Lower leg skin (tissue), 4 donors: ENCODE data around the gene EHBP1. TPM values are rescaled to one million over a fixed set of nuclear protein-coding genes. Genes with fewer than 3 reads are reported as not detected.

Source experiments
- DNase-seq, 2 donors: peaks; one replicate each; pipeline ENCODE4 v3.0.0-alpha.2; 2019; ENCODE audit warnings: low spot score in 2 of 2
- H3K4me3 ChIP-seq: fragments of 200-600 bp; sonication (generic); 2 replicates; pipeline ENCODE4 v1.5.1; 2017; ENCODE audit warnings: mild to moderate bottlenecking, low read depth; ENCODE audit not compliant: poor library complexity, severe bottlenecking
- POLR2A ChIP-seq, 2 donors: fragments of 450-650 bp; IDR thresholded peaks; one replicate each; pipeline ENCODE4 v1.6.1; 2016 to 2017; ENCODE audit warnings: antibody characterized with exemption in 2 of 2, mild to moderate bottlenecking in 1 of 2, moderate library complexity in 1 of 2
- WGBS, 2 donors: methylation state at CpG; one replicate each; pipeline ENCODE4 v1.1.5; 2018; 5-methylcytosine and 5-hydroxymethylcytosine counted together
- intact Hi-C: fragments of 100-400 bp; cut with DNase I; formaldehyde crosslinking; loops from one replicate; pipeline ENCODE4 v1.15.0; 2023; ENCODE audit warnings: low total_unique reads
- total RNA-seq, 4 donors: library from RNA; depleted of rRNA; stranded (reverse); fragments of >200 nt; gene quantifications; one replicate each; pipeline ENCODE4 v1.1.0, GENCODE V29; 2016
- TF ChIP-seq, protein P1 (sequence below), 3 donors: fragments of 450-650 bp; IDR thresholded peaks; one replicate each; pipeline ENCODE4 v1.5.1; 2016; ENCODE audit warnings: antibody characterized with exemption in 3 of 3, mild to moderate bottlenecking in 3 of 3, moderate library complexity in 2 of 3

The EHBP1 gene
- total RNA-seq, 4 donors from 2014 or later = 33.8 to 67.8 (median 51.2) TPM

DNA sequence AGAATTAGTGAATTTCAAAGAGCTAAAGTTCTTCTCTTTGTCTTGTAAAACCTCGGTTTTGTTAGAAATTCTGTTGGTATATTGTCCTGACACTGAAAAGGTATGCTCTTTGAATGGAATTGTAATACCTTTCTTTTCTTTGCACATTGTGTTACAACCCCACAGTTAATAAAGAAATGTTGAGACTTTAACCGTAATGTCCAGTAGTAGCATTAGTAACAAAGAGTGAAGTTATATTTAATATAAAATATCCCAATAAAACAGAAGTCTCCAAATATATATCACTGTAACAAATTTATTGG is 69.8 kb downstream of the EHBP1 start:
- no peak overlapping the region for H3K4me3 ChIP-seq
- intact Hi-C loops = no loop called here
- 33 to 35% methylated on average over 2 of the region's 2 CpGs for WGBS, 2 donors
- no peak for TF ChIP-seq POLR2A (IDR thresholded peaks at IDR 0.05)
- TF ChIP-seq, protein P1, sequence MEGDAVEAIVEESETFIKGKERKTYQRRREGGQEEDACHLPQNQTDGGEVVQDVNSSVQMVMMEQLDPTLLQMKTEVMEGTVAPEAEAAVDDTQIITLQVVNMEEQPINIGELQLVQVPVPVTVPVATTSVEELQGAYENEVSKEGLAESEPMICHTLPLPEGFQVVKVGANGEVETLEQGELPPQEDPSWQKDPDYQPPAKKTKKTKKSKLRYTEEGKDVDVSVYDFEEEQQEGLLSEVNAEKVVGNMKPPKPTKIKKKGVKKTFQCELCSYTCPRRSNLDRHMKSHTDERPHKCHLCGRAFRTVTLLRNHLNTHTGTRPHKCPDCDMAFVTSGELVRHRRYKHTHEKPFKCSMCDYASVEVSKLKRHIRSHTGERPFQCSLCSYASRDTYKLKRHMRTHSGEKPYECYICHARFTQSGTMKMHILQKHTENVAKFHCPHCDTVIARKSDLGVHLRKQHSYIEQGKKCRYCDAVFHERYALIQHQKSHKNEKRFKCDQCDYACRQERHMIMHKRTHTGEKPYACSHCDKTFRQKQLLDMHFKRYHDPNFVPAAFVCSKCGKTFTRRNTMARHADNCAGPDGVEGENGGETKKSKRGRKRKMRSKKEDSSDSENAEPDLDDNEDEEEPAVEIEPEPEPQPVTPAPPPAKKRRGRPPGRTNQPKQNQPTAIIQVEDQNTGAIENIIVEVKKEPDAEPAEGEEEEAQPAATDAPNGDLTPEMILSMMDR (IDR thresholded peaks at IDR 0.05) = no peak
- no peak for DNase-seq

DNA sequence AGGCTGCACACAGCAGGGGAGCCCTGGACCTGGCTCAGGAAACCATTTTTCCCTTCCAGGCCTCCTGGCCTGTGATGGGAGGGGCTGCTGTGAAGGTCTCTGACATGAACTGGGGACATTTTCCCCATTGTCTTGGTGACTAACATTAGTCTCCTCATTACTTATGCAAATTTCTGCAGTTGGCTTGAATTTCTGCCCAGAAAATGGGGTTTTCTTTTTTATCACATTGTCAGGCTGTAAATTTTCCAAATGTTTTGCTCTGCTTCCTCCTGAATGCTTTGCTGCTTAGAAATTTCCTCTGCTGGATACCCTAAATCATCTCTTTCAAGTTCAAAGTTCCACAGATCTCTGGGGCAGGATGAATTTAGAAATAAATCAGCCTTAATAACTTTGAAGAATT is 78.2 kb downstream of the EHBP1 start:
- intact Hi-C loops = no loop called here

GRCh38 chr2:62784341-62784740 is 78.8 kb downstream of the EHBP1 start:
- TF ChIP-seq, protein P1 (IDR thresholded peaks at IDR 0.05) = no peak
- no peak for TF ChIP-seq POLR2A (IDR thresholded peaks at IDR 0.05)
- whole genome bisulfite sequencing, 2 donors = 92 to 95% methylated on average over 2 of the region's 2 CpGs
- DNase-seq = no peak
- intact Hi-C loops = no loop called here
- no peak overlapping the region for H3K4me3 ChIP-seq

More for the DNA sequence above, 78.2 kb downstream of the EHBP1 start:
- no peak for DNase-seq
- TF ChIP-seq, protein P1 (IDR thresholded peaks at IDR 0.05) = no peak
- TF ChIP-seq POLR2A (IDR thresholded peaks at IDR 0.05) = no peak
- no peak overlapping the region for H3K4me3 ChIP-seq

GRCh38 chr2:62785216-62785615 is 79.7 kb downstream of the EHBP1 start:
- TF ChIP-seq, protein P1 (IDR thresholded peaks at IDR 0.05) = no peak
- intact Hi-C loops = no loop called here
- 87 to 93% methylated on average over 3 of the region's 3 CpGs for WGBS, 2 donors
- no peak for DNase-seq
- no peak overlapping the region for H3K4me3 ChIP-seq

DNA sequence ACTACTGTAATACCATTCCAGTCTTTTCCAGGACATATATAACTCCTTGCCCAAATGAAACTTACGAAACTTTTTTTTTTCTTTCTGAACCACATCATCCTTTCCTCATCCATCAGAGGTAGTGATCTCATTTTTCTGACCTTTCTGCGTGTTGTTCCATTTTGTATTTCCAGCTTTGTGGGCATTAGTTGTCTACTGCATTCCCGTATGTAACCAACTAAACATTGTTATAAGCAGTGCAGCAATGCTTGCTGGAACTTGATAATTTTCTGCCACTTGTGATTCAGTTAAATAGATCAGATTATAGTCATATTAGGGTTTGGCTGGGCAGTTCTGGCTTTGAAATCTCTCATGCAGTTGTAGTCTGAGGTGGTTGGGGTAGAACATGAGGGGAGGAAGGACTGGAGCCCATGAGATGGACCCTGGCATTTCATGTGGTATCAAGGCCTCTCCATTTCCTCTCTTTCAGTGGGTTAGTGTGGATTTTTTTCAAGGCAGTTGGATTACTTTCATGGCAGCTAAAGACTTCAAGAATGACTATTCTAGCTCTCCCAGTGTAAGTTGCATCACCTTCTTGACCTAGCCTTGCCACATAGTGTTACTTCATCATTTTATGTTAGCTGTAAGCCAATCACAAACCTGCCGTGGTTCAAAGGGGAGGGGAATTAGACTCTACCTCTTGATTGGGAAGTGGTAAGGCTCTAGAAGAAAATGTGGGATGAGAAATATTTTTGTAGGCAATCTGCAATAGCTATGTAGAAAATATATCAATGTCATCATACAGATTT is 80.5 kb downstream of the EHBP1 start:
- DNase-seq = no peak
- no peak overlapping the region for H3K4me3 ChIP-seq
- no peak for TF ChIP-seq POLR2A (IDR thresholded peaks at IDR 0.05)
- TF ChIP-seq, protein P1 (IDR thresholded peaks at IDR 0.05) = no peak
- intact Hi-C loops = no loop called here
- WGBS, 2 donors = 71 to 86% methylated on average over 4 of the region's 4 CpGs

DNA sequence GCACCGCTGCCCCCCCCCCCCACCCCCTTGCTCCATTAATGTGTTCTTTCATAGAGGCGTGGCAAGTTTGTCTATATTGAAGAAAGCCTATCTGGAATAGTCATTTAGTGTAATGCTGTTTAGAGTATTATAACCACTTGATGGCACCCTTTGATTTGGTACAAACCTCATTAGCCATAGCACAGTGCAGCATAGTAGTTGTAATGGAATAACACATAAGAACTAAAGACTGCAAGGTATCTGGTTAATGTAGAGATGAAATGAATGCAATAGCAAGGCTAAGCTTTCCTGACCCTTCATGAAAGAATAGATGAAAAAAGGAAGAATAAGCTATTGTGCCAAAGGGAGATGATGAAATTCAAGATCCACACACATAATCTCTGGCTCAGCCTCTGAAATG is 81.9 kb downstream of the EHBP1 start:
- H3K4me3 ChIP-seq = no peak overlapping the region
- no peak for DNase-seq
- intact Hi-C loops = no loop called here
- TF ChIP-seq, protein P1 (IDR thresholded peaks at IDR 0.05) = no peak
- no peak for TF ChIP-seq POLR2A (IDR thresholded peaks at IDR 0.05)
- WGBS, 2 donors = 17 to 26% methylated on average over 2 of the region's 2 CpGs
